GM19023 (cell line): Measurements from ENCODE around the gene PTEN.

Experiments
- ATAC-seq: cut with Tn5 transposase; IDR thresholded peaks from one replicate; pipeline ENCODE4 v1.9.1; 2021; ENCODE audit warnings: mild to moderate bottlenecking, moderate library complexity; ENCODE audit not compliant: unreplicated experiment

PTEN gene

GRCh38 chr10:87961314-87961713 is 97.9 kb downstream of the PTEN start:
- no peak for ATAC-seq

GRCh38 chr10:87966459-87966858 is 103.0 kb downstream of the PTEN start:
- ATAC-seq: no peak

- ATAC-seq: no peak
Observed at GRCh38 chr10:87973635-87974034, 110.2 kb downstream of the PTEN start.

- no peak for ATAC-seq
Observed at GRCh38 chr10:87974130-87974529, 110.7 kb downstream of the PTEN start.

- no peak for ATAC-seq
Observed at GRCh38 chr10:87974769-87975168, 111.3 kb downstream of the PTEN start.

GRCh38 chr10:87976101-87976743 is 112.8 kb downstream of the PTEN start:
- no peak for ATAC-seq

- ATAC-seq: no peak
Observed at GRCh38 chr10:87978166-87978565, 114.7 kb downstream of the PTEN start.

GRCh38 chr10:87979847-87980246 is 116.4 kb downstream of the PTEN start:
- ATAC-seq: no peak

- no peak for ATAC-seq
Observed at GRCh38 chr10:87983716-87984115, 120.3 kb downstream of the PTEN start.

- no peak for ATAC-seq
Observed at GRCh38 chr10:87987206-87987605, 123.8 kb downstream of the PTEN start.

- no peak for ATAC-seq
Observed at GRCh38 chr10:87991946-87992345, 128.5 kb downstream of the PTEN start.

- ATAC-seq: no peak
Observed at GRCh38 chr10:88004451-88004850, 141.0 kb downstream of the PTEN start.

GRCh38 chr10:88006261-88006660 is 142.8 kb downstream of the PTEN start:
- ATAC-seq: no peak

GRCh38 chr10:88008866-88009470 is 145.5 kb downstream of the PTEN start:
- no peak for ATAC-seq

- ATAC-seq: no peak
Observed at GRCh38 chr10:88012641-88013040, 149.2 kb downstream of the PTEN start.

- no peak for ATAC-seq
Observed at GRCh38 chr10:88017781-88018180, 154.4 kb downstream of the PTEN start.

- ATAC-seq: no peak
Observed at GRCh38 chr10:88019753-88020152, 156.3 kb downstream of the PTEN start.
